DMS153 treated with DMSO at 0.1 percent for 48 hours (cell line): ENCODE data around the gene CBX2.
"Not testable (repeated sequence)": the region's sequence is repeated elsewhere in the genome, so short reads cannot be mapped to it uniquely, and the experiment has no call there.

Experiments used
- DNase-seq: peaks from one replicate; lab custom pipeline; 2025; ENCODE audit not compliant: unreplicated experiment; lab: John Stamatoyannopoulos, UW

CBX2 gene

DNA sequence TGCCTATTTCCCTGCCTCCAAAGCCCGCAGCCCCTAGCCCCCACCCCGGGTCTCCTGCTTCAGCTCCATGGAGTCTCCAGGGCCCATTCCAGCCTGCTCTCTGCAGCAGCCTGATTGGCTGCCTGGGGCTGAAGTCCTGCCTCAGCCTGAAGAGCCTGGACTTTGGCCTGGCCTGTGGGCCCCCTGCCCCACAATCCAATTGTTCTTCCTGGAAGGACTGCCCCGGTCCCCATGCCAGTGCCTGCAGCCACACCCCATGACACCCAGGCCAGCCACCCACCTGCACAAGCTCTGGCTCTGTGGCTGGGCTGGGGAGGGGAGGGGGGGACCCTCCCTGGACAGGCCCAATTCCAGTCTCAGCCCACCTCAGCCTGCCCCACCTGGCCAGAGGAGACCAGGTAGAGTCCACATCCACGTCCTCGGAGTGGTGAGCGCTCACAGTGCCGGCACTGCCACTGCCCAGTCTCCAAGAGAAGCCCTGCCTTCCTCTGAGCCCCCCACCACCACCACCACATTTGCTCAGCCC, 34.9 kb upstream of the CBX2 start:
- no peak for DNase-seq

DNA sequence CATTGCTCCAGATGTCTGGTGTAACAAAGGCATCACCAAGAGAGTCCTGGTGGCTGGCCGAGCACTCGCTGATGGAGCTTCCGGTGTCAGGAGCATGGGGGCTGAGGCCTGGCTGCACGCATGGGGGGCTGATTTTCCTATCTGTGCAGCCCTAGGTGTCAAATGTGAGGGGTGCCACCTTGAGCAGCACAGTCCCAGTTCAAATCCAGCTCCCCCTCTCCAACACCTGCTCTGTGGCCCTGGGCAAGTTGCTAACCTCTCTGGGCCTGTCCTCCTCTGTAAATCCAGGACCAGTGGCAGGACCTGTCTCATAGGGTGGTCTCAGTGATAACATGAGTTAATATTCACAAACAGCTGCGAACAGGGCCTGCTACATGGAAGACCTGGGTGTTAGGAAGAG, 34.3 kb upstream of the CBX2 start:
- DNase-seq, result no peak

DNA sequence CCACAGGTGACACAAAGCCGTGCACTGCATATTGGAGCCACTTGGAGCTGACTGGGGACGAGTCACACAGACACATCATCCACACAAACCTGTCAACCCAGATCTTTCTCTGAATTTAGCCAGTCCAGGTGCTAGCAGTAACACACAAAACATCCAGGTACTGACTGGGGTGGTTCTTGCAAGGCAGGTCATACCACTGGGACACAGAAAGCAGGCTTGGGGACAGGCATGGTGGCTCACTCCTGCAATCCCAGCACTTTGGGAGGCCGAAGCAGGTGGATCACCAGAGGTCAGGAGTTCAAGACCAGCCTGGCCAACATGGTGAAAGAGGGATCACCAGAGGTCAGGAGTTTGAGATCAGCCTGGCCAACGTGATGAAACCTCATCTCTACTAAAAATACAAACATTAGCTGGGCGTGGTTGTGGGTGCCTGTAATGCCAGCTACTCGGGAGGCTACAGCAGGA, 32.3 kb upstream of the CBX2 start:
- DNase-seq, result no peak

DNA sequence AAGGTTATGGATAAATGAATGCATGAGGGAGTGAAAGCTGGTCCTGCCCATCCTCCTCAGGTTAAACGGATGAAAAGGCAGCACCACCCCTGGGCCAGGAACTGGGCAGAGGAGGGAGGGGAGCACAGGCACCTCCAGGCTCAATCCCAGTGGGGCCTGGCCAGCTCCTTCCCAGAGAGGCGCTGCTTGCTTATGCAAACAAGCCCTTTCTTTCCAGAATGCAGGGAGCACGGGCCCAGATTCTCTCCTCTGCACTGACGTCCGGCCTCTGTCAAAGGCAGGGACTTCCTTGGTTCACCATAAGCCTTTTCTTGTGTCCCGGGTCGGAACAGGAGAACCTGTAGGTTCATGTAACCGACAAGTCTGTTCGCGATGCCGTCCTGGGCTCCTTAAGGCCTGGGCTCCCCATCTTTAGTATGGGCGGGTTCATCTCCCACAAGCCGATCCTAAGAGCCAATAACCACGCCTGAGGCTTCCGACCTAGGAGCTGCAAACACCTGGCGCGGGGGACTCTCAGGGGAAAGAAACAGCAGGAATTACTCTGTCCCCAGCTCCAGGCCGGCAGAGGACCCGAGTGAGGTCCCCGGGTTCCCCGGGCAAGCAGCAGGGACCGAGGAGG, 30.9 kb upstream of the CBX2 start:
- DNase-seq, result no peak

DNA sequence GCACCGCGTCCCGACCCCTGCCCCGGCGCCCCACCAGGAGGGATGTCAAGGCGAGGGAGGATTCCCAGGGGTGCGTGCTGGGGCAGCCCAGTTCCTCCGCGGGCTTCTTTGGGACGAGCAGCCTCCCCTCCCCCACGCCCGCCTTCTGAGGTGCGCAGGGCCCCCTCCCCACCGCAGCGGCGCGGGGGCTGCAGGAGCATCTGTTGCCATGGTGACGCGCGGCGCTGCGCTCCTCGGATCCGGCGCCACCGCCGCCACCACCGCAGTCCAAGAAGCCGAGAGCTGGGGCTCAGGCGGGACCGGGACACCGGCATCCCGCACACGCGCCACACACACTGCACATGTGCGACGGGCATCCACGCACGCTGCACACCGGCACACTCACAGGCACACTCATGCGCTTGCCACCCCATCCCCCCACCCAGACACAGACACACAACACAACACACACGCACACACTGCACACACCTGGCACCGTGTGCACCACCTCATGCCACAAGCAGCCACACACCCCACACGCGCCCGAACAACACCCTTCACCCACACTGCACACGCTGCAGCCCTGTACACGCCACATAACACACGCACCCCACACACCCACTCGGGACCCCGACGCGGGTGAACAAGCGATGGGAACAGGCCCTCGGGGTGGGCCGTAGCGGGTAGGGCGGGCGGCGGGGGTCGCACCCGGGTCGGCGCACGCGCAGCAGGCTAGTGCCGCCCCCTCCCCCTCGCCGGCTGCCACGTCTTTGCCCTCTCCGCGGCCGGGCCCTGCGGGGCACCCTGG, 30.2 kb upstream of the CBX2 start:
- DNase-seq, result no peak

DNA sequence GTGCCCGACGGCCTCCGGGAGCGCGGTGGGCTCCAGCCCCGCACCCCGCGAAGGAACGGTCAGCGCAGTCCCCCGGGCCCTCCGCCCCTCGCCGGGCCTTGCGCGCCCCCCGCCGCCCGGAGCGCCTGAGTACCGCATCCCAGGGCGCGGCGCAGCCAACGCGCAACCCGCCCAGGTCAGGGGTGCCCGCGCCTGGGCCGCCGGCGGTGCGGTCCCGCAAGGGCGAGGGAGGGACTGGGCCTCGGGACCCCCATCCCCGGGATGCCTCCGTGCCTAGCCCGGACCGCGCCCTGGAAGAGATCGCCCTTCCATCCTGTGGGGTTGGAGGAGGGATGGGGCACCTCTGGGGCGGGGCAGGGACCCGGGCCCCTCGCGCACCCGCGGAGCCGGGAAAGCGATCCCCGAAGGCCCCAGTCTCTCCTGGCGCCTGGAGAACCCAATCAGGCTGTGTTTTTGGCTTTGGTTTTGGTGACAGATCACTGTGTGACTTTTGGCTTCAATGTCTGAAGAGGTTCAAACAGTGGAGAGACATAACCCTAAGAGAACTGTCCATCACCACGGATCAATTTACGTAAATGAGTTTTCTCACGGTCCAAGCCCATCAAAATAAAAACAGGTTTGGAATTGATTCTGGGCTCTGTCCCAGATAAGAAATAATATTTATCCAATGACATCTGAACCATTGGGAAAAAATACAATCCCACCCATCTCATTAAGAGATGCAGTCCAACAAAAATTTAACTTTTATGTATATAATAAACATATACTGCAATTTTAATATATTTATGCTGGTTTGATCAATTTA, 29.5 kb upstream of the CBX2 start:
- DNase-seq, result no peak

DNA sequence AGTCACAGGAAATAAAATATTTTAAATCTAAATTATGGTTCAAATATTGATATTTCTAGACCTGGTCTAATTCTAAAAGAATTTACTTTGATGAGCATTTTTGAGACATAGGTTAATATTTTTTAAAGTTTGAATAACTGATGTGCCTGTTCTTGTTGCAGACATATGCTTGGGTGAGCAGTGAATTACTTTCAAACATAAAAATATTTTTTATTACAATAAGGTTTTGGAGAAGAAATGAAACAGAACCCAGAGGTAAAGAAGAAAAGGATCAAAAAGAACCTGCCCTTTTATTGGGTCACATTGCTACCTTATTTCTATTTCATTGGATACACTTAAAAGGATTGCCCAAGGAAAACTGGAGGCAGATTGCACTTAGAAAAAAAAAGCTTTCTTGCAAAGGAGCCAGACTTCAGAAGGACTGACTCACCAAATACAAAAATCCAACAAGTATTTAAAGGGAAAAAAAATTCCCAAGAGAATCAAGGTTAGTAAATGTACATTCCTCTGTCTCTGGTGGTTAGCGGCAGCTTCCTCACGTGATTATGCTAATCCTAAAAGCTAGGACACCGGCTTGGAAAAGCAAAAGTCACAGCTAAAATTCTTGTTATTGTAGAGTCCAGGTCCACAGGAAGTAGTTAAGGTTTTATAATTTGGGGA, 28.7 kb upstream of the CBX2 start:
- DNase-seq, result no peak

DNA sequence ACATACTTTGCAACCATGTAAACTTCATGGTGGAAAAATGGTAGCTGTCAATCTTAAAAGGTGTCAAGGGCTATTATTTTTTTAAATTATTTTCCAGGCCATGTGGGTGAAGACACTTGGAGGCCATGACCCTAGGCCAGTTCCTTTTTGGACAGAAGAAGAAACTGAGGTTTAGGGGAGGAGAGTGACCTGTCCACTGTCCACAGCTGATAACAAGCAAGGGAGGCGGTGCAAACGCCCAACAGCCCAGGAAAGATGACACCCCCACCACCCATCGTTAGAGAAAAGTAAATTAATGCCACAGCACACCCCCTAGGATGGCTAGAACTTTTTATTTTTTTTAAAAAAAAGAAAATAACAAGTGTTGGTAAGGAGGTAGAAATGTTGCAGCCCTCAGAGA, 28.0 kb upstream of the CBX2 start:
- no peak for DNase-seq

DNA sequence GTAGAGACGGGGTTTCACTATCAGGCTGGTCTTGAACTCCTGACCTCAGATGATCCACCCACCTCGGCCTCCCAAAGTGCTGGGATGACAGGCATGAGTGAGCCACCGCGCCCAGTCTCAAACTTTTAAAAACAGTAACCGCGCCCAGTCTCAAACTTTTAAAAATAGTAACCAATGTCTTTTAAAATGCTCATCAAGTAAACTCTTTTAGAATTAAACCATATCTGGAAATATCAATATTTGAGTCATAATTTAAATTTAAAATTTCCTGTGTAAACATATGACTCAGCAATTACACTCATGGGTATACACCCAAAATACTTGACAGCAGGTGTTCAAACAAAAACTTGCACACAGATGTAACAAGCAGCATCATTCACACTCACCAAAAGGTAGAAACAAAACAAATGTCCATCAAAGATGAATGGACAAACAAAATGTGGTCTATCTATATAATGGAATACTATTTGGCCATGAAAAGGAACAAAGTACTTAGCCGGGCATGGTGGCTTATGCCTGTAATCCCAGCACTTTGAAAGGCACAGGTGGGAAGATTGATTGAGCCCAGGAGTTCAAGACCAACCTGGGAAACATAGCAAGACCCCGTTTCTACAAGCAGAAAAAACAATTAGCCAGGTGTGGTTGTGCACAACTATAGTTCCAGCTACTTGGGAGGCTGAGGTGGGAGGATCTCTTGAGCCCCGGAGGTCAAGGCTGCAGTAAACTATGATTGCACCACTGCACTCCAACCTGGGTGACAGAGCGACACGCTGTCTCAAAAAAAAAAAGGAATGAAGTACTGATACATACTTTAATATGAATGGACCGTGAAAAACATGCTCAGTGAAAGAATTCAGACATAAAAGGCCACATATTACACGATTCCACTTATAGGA, 27.1 kb upstream of the CBX2 start:
- DNase-seq, result no peak

DNA sequence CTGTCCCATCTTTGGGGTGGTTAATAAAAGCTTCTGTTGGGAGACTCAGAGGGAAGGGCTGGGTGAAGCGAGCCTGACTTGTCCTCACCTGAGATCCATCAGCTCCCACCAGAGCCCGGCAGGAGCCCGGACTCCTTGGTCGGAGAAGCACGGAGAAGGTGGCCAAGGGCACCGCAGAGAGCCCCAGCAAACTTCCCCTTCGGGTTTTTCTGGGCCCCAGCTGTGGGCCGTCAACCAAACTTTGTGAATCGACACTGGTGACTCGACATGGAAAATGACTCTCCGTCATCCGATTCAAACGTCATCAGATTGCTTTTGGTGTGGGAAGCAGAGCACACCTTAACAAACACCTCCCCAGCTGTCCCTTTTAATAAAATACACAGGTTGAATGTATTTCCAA, 25.8 kb upstream of the CBX2 start:
- no peak for DNase-seq

DNA sequence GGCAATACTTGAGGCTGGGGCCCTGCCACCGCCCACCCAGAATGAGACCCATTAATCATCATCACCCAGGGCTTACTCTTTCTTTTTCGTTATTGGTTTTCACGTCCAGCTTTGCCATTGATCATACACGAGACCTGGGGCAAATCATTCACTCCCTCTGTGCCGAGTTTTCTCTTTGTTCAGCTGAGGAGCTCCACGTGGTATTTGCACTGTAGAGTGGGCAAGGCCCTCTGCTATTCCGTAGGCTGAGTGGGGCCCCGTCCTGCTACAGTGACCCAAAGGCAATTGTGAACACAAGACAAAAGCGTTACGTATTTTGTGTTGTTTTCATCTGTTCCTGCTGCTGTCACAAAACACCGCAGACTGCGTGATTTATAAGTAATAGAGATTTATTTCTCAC, 23.6 kb upstream of the CBX2 start:
- DNase-seq, result no peak

DNA sequence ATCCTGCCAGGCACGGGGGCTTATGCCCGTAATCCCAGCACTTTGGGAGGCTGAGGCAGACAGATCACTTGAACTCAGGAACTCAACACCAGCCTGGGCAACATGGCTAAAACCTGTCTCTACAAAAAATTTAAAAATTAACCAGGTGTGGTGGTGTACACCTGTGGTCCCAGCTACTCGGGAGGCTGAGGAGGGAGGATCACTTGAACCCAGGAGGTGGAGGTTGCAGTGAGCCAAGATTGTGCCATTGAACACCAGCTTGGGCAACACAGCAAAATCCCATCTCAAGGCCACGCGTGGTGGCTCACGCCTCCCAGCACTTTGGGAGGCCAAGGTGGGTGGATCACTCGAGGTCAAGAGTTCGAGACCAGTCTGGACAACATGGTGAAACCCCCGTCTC, 23.0 kb upstream of the CBX2 start:
- DNase-seq, result not testable (repeated sequence)

DNA sequence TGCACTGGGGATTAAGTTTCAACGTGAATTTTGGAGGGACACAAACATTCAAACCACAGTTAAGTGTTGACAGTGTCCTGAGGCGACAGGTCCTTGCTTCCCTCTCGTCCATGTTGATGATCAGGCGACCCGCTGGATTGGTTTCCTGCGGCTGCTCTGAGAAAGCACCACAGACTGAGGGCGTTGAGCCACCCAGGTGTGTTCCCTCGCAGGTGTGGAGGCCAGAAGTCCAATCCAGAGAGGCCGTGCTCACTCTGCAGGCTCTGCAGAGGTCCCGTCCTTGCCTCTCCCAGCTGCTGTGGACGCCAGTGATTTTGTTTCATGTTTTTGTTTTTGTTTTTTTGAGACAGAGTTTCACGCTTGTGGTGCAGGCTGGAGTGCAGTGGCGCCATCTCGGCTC, 22.4 kb upstream of the CBX2 start:
- no peak for DNase-seq

DNA sequence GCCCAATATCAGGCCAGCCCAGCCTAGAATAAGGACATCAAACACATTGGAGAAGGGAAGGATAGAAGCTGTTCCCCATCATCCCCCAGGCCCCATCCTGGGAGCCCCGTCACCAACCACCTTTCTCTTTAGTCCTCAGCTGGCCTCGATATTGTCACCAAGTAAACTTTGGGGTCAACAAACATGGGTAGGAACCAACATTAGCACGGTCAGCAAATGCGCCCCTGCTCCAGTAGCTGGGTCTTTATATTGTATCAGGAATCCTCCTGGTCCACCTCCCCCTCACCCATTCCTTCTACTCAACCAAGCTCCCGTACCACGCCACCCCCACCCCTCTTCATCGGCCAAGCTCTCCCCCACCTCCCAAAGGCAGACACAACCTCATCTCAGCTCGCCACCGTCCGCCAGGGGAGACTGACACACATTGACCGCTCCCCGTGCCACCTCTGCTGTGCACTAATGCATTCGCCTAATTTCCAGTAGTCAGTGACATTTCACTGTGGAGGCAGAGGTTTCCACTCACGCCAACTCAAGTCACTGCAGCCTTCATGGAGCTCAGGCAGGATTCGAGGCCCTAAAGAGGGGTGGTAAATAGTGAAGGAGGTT, 20.7 kb upstream of the CBX2 start:
- no peak for DNase-seq

DNA sequence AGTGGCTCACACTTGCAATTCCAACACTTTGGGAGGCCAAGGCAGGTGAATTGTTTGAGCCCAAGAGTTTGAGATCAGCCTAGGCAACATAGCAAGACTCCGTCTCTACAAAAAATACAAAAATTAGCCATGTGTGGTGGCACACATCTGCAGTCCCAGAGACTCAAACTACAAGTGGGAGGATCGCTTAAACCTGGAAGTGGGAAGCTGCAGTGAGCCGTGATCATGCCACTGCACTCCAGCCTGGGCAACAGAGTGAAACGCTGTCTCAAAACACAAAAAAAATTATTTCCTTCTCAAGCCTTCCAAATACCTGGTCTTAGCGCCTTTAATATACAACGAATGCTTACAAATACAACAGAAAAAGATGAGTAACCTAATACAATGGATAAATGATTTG, 19.7 kb upstream of the CBX2 start:
- no peak for DNase-seq

DNA sequence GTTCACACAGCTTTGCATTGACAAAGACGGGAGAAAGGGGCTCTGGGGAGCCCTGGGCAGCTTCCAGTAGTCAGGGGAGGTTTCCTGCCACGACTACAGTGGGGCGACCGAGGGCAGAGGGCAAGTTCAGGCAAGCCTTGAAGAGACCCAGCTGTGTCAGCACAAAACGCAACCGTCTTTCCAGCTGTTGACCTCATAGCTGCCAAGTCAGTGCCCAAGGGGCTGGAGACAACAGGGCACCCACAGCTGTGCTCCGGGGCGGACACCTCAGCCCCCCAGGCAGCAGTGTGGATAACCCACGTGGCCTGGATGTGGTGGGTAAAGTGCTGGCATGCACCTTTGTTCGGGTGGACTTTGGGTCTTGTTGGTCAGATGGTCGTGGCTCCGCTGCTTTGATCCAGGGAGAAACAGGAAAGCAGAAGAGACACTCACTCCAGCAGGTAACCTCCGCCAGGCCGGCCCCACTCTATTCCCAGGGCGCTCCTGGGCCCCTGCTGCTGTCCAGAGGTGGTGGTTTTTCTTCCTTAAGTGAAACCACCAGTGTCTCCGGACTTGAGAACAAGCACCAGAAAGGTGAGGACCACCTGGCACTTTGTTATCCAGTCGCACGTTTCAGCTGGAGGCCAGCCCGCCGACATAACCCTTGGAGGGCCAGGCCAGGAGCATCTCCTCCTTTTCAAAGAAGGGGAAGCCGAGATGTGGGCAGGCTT, 17.6 kb upstream of the CBX2 start:
- DNase-seq, result no peak

DNA sequence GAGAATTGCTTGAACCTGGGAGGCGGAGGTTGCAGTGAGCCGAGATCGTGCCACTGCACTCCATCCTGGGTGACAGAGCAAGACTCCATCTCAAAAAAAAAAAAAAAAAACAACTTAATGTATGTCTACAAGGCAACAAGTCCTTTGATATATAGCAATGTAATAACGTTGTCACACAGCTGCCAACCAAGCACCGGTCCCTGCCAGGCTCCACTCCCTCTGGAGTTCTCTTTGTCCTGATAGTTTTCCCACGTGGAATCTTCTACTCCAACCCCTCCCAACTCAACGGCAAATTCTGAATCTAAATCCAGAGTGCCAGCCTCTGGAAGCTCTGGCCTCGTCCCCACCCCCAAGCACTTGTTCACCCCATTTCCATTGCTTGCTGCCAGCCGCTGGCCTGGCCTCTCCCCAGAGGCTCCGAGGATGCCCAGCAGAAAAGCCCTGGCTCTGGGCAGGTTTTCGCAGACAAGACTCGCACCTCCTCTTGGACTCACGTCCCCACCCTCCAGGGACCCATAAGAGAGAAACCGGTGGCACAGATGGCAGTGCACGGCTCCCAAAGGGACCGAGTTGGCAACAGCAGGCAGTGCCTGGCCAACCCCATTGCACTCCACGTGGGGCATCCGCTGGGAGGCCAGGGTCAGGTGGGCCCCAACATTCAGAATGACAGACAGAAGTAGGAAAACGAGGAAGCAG, 15.9 kb upstream of the CBX2 start:
- DNase-seq, result no peak

DNA sequence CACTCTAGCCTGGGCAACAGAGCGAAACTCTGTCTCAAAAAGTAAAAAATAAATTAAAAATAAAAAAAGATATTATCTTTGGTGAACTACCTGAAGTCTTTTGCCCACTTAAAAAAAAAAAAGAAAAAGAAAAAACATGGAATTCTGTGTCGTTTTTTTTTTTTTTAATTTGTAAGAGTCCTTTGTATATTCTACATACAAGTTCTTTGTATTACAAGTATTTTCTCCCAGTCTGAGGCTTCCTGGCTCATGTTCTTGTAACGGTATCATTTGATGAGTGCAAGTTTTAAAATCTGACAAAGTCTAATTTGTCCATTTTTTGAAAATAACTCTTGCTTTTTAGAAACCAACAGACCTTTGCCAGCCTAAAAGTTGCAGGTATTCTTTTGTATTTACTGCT, 12.2 kb upstream of the CBX2 start:
- DNase-seq, result no peak
